ENCODE measurements around the gene GGT5.
"Not testable (repeated sequence)": the region's sequence is repeated elsewhere in the genome, so short reads cannot be mapped to it uniquely, and the experiment has no call there.

GGT5 gene

DNA sequence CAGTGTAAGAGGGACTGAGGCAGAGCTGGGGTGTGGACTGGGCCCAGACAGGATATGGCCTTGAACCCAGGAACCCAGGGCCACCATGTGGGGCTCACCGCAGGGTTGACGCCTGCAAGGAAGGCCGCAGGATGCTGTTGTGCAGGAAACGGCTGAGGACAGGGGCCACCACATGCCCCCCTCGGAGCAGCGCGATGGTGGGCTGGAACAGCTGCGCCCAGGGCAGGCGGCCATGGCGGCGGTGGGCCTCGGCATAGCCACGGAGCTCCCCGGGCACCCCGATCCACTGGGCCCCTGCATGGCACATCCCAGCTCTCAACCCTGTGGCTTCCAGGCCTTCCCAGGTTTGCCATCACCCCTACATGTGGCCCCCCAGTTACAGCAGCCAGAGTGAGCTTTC, 12.2 kb downstream of the GGT5 start:
- DNase-seq: no peak

DNA sequence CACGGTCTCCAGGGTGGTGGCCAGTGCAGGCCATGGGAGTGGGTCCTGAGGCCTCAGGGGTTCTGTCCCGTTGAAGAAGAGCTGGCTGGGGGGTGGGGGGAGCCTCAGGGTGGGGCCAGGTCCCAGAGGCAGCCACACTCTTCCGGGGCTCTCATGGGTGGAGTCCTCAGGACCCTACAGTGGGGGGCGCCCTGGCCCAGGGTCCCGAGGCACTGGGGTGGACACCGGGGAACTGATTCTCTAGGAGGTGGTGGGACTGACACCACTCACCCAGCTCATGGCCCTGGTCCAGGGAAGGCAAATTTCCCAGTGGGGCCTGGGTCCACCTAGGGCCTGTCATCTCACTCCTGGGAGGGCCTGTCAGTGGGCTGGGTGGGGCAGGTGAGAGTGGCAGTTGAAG, 12.8 kb downstream of the GGT5 start:
- no peak for DNase-seq

DNA sequence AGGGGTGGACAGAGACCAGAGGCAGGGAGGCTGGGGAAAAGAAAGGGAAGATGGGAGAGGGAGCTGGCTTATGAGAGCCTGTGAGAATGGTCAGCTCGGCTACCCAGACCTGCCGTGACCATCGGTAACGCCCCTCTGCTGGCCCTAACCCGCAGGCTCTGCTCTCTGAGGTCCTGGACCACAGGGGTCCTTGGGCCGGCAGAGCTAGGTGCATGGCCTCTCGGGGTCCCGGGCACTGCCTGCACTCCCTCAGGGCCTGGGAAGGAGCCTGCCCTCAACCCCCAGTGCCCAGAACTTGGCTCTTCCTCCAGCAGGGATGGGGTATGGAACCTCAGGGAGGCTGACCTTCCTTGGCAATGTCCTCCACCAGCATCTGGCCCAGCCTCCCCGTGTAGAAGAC, 13.2 kb downstream of the GGT5 start:
- no peak for DNase-seq

DNA sequence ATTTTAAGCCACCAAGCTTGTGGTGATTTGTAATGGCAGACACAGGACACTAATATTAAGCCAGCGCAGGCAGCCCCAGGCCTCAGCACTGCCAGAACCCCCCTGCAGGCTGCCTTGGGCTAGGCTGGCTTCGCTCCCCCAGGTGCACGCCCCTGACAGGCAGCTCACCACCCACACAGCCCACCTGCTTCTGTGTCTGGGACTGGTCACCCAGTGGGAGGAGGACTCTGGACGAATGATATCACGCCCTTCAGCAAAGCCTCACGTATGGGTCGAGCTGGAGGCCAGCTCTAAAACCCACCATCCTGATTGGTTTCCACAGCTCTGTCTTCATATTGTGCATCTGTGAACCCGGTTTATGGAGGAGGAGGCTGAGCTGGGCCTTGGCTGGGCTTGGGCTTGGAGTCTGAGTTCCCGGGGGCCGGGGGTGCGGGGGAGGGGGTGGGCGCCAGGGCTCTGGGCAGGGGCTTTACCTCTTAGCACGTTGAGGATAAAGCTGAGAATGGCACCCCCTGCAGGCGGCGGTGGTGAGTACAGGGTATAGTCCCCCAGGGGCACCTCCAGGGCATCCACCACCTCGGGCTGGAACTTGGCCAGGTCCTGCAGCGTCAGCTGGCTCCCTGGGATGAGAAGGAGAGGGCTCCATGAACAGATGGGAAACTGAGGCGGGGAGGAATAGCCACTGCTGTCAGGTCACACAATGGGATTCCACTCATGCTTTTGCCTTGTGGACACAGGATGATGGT, 13.8 kb downstream of the GGT5 start:
- DNase-seq: peak; percentile 21

DNA sequence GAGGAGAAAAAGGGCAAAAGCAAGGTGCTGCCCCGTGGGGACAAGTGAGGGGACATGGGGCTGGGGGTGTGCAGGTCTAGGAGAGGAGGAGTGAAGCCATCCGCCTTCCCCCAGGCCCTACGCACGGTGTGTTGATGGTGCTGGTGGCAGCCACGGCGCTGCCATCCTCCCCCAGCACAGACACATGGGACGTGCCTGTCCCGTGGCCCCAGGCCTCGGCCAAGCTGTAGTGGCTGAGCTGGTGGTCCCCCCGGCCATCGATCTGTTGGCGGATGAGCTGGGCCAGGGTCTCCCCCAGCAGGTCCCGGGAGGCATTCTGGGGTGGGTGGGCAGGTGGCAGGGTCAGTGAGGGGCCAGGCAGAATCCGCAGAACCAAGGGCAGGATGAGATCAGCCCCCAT, 18.9 kb downstream of the GGT5 start:
- DNase-seq: no peak

DNA sequence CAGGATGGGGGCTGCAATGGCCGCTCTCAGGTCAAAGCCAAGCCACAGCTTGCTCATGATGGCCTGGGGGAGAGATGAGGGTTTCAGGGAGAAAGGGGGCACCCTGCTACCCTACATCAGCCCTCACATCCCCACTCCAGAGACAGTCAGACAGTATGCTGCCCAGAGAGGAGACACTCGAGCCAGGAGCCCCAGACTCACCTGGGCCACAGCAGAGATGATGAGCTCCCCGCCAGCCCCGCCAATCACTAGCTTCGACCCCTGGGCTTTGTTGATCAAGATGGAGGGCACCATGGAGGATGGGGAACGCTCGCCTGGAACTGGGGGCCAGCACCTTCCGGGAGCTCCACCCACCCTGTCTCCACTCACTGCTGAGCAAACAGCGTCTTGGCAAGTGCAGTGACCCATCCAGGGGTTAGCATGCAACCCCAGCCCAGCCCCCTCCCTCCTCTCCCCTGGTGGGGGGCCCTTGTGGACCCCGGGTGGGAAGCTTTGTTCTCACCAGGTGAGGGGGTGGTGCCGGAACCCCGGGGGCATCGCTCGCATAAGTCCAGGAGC, 19.8 kb downstream of the GGT5 start:
- no peak for DNase-seq

DNA sequence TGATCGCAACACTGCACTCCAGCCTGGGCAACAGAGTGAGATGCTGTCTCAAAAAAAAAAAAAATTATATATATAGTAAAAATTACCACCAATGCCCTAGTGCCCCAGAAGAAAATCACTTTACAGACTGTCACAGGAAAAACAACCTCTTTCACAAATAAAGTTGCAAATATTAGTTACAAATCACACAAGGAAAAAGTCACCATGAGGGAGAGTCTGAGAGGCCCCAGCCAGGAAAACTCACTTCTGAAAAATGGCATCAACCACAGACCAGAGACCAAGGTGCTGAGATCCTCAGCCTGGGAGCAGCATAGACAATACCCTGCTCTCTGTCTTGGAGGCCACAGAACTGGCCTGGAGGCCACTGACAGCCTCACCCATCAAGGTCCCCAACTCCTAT, 20.4 kb downstream of the GGT5 start:
- DNase-seq: no peak

DNA sequence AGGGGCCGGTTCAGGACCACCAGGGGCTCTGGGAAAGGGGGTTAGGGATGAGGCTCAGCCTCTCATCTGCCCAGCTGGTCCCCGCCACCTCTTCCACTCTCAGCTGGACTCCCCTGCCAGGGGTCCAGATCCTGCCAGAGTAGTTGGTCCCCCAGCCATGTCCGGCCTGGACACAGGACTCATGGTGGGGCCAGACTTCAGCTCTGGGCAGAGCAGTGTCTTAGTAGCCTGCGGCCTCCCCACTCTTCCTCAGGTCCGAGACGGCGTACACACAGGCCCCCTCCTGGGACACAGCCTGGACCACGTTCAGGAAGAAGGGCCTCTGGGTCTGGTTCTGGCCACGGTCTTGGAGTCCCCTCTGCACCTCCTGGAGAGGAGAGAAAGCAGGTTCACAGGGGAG, 25.1 kb downstream of the GGT5 start:
- no peak for DNase-seq

DNA sequence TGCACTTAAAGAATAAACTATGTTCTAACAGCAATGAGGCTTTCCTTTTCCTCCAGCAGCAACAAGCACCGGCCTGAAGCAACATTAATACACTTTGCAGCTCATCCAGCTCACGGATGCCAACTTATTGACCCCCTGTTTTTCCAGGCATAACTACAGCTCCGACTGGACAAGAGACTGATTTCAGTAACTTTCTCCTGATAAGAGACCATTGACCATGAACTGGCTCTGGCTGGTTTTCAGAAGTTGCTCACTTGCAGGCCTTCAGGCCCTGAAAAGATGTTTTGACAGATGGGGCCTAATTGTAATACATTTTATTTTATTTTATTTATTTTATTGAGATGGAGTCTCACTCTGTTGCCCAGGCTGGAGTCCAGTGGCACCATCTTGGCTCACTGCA, 27.5 kb downstream of the GGT5 start:
- no peak for DNase-seq

DNA sequence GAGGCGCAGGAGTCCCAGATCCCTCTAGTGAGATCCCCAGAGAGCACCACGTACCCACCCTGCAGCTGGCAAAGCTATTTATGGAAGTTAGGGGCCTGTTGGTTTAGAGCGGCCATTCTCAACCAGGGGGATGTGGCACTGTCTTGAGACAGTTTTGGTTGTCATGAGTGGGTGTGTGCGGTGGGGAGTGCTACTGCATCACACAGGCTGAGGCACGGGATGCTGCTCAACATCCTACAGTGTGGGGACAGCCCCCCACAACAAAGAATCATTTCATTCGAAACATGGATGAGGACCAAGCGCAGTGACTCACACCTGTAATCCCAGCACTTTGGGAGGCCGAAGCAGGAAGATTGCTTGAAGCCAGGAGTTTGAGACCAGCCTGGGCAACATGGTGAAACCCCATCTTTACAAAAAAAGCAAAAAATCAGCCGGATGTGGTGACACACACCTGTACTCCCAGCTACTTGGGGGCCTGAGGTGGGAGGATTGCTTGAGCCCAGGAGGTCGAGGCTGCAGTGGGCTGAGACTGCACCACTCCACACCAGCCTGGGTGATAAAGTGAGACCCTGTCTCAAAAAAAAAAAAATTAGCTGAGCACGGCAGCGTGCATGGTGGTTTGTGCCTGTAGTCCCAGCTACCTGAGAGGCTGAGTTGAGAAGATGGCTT, 28.2 kb downstream of the GGT5 start:
- DNase-seq: no peak

DNA sequence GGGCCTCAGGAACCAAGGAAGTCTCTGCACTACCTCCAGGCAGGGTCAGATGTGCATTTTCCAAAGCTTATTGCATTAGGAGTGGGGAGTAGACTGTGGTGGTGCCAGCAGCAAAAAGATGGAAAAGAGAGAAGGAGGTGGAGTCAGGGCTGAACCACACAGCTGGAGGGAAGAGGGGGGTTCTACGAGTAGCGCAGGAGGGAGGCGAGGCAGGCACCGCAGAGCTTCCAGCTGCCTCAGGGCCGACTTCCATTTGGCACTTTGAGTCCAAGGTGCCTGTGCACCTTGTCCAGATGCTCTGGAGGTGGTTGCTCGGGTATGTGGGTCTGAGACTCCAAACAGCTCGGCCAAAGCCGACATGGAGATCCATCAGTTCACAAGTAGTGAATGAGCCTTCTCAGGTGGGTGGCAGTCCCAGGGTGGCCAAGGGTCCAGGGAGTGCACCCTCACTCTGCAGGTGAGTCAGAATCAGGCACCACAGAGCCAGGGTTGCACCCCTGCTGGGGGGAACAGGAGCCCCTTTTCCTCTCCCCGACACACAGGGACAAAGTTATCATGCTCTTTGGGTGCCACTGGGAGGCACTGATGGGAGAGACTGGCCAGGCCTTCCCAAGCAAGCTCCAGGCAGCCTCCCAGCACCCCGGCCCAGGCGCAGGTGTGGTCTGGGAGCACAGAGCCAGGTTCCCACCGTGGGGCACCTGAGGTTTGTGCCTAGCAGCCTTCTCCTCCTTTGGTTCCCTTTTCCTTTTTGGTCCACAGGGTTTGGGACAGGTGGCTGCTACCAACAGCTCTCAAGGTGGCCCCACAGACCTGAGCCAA, 30.2 kb downstream of the GGT5 start:
- no peak for DNase-seq

DNA sequence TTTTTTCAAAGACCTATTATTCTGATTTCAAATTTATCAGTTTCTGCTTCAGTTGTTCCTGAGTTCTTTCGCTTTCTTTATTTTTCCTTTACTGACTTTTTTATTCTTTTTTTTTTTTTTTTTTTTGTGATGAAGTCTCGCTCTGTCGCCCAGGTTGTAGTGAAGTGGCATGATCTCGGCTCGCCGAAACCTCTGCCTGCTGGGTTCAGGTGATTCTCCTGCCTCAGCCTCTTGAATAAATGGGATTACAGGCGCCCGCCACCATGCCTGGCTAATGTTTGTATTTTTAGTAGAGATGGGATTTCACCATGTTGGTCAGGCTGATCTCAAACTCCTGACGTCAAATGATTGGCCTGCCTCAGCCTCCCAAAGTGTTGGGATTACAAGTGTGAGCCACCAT, 31.8 kb downstream of the GGT5 start:
- not testable (repeated sequence) for DNase-seq

DNA sequence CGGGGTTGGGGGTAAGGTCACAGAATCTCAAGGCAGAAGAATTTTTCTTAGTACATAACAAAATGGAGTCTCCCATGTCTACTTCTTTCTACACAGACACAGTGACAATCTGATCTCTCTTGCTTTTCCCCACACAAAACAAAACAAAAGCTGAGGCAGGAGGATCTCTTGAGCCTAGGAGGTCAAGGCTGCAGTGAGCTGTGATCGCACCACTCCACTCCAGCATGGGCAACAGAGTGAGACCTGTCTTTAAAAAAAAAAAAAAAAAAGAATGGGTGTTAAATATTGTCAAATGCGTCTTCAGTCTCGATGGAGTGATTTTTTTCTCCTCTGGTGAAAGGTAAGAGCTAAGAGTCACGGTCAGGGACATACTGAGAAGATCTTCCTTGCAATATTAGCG, 33.2 kb downstream of the GGT5 start:
- not testable (repeated sequence) for DNase-seq

DNA sequence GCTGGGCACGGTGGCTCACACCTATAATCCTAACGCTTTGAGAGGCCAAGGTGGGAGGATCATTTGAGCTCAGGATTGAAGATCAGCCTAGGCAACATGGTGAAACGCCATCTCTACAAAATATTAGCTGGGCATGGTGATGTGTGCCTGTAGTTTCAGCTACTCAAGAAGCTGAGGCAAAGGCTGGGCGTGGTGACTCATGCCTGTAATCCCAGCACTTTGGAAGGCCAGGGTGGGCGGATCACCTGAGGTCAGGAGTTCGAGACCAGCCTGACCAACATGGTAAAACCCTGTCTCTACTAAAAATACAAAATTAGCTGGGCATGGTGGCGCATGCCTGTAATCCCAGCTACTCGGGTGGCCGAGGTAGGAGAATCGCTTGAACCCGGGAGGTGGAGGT, 34.5 kb downstream of the GGT5 start:
- DNase-seq: peak; percentile 22

DNA sequence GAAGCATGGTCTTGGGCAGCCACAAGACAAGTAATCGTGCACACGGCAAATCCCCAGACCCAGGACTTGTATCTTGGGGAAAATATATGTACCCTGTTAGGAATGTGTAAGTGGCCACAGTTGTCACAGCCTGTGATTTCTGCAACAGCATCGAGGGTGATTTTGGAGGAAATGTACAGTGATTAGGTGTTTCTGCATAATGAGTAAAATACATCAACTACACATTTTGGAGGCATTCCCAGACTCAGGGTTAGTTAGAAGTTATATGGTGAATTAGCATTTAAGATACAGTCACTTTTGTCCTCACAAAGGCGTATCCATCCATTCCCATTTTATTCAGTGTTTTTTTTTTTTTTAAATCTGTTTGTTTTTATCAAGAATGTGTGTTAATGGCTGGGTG, 35.2 kb downstream of the GGT5 start:
- DNase-seq: no peak

DNA sequence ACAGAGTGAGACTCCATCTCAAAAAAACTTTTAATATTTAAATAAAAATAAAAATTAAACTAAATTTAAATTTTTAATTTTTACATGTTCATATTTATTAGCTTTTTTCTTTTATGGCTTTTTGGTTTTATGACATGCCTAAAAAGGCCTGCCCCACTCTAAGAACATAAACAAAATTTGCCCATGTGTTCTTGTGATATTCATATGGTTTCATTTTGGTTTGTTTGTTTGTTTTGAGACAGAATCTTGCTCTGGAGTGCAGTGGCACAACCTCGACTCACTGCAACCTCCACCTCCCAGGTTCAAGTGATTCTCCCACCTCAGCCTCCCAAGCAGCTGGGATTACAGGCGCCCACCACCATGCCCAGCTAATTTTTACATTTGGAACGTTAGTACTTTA, 35.9 kb downstream of the GGT5 start:
- no peak for DNase-seq

DNA sequence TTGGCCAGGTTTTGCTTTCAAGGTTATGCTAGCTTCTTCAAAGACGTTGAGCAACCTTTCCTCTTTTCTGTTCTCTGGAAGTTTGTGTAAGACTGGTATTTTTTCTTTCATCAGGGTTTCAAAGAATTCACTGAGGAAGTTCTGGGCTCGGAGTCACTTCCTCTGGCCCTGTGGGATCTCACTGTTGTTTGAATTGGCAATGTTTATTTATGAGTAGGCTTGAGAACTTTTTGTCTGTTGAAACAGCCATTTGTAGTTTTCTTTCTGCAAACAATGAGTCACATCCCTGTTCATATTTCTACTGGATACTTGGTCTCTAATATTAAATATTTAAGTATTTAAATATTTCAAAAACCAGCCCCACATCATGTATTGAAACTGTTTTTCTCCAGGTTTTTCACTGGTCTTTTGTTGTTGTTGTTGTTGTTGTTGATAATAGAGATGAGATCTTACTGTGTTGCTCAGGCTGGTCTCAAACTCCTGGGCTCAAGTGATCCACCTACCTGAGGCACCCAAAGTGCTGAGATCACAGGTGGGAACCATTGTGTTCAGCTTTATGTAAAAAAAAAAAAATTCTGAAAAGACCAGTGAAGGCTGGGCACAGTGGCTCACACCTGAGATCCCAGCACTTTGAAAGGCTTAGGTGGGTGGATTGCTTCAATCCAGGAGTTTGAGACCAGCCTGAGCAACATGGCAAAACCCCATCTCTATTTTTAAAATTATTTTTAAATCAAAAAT, 36.7 kb downstream of the GGT5 start:
- peak; percentile 99 for DNase-seq

DNA sequence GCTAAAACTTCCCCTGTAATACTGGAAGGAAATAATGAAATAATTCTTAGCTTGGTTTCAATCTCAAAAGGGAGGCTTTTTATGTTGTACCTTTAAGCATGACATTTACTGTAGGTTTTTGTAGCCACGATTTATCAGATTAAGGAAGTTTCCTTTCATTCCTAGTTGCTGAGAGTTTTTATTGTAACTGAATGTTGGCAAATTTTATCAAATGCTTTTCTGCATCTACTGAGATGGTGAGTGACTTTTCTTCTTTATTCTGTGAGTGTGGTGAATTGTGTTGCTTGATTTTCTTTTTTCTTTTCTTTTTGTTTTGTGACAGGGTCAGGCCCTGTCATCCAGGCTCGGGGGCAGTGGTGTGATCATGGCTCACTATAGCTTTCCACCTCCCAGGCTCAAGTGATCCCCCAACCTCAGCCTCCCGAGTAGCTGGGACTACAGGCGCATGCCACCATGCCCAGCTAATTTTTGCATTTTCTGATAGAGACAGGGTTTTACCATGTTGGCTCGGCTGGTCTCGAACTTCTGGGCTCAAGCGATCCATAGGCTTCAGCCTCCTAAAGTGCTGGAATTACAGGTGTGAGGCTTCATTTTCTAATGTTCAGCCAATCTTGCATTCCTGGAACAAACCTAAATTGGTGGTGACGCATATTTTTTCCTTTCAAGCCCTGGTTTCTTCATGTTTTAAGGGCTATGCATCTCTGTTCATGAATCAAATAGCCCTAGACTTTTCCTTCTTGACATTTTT, 37.4 kb downstream of the GGT5 start:
- peak; percentile 27 for DNase-seq

DNA sequence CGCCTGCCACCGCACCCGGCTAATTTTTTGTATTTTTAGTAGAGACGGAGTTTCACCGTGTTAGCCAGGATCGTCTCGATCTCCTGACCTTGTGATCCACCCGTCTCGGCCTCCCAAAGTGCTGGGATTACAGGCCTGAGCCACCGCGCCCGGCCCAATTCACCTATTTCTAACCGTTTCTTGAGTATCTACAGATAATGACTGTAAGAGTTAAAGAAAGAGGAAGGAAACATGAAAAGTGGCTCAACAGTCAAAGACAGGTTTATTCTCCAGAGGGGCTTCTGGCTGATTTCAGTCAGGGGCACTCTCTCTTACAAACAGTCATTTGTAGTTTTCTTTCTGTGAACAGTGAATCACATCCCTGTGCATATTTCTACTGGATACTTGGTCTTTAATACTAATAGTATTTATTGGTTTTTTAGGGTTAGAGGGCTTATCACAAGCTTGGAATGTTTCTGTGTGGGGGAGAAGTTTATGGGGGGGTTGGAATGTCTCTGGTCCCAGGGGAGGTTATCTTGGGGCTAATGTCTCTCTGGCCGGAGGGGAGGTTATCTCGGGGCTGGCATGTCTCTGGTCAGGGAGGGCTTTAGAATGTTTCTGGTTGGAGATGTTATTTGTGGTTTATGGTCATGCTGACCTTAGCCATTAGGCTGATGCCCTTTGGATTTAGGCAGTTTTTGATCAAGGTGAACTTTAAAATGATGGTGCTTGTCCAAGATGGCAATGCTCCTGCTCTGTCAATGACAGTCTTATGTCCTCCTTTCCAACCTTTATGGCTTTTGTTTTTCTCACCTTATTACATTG, 38.2 kb downstream of the GGT5 start:
- DNase-seq: peak; percentile 69

DNA sequence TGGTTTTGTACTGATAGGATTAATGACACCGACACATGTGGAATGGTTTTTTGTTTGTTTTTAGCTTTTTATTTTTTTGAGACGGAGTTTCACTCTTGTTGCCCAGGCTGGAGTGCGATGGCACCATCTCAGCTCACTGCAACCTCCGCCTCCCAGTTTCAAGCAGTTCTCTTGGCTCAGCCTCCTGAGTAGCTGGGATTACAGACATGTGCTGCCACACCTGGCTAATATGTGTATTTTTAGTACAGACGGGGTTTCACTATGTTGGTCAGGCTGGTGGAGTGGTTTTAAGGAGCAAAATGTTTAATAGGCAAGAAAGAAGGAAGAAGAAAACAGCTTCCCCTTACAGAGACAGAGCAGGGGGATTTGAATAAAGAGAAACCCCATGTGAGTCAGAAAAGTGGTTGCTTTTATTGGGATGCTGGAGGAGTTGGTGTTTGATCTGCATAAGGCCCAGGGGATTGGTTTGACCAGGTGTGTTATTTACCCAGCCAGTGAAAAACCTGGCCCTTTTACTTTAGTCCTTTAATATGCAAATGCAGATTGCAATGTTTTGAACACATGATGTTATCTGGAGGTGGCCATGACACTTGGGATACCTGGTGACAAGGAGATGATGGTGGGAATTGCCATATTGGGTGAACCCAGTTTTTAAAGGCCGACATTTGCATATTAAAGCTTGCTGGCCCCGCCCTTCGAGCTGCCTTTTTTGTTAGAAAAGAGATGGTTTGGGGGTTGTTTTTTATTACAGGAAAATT, 39.3 kb downstream of the GGT5 start:
- DNase-seq: no peak
